Immature natural killer cell (primary cell): ENCODE data around the gene POLA1. TPM values are rescaled to one million over a fixed set of nuclear protein-coding genes. Genes with fewer than 3 reads are reported as not detected.
"Not testable (repeated sequence)": the region's sequence is repeated elsewhere in the genome, so short reads cannot be mapped to it uniquely, and the experiment has no call there.

Source experiments
- DNase-seq, 3 donors: peaks; one replicate each; pipeline ENCODE4 v3.0.0; 2022; ENCODE audit warnings: mixed read lengths in 1 of 3
- H3K27ac Mint-ChIP-seq, 6 donors: one replicate each; pipeline ENCODE4 v1.8.0; 2020; ENCODE audit warnings: mixed read lengths in 6 of 6, mild to moderate bottlenecking in 5 of 6, inconsistent platforms in 4 of 6, moderate library complexity in 3 of 6
- H3K27me3 Mint-ChIP-seq, 3 donors: one replicate each; pipeline ENCODE4 v1.8.0; 2020 to 2021; ENCODE audit warnings: low read depth in 3 of 3, mild to moderate bottlenecking in 3 of 3, mixed read lengths in 3 of 3, moderate library complexity in 3 of 3, inconsistent platforms in 1 of 3
- H3K36me3 Mint-ChIP-seq, 3 donors: one replicate each; pipeline ENCODE4 v1.8.0; 2020; ENCODE audit warnings: mixed read lengths in 3 of 3, inconsistent platforms in 2 of 3, mild to moderate bottlenecking in 2 of 3
- H3K4me1 Mint-ChIP-seq, 2 donors: one replicate each; pipeline ENCODE4 v1.8.0; 2020; ENCODE audit warnings: inconsistent platforms in 2 of 2, mild to moderate bottlenecking in 2 of 2, mixed read lengths in 2 of 2, moderate library complexity in 1 of 2
- H3K4me3 Mint-ChIP-seq, 5 donors: one replicate each; pipeline ENCODE4 v1.8.0; 2020; ENCODE audit warnings: mild to moderate bottlenecking in 5 of 5, mixed read lengths in 5 of 5, inconsistent platforms in 3 of 5, moderate library complexity in 3 of 5
- H3K9me3 Mint-ChIP-seq, 6 donors: one replicate each; pipeline ENCODE4 v1.8.0; 2020; ENCODE audit warnings: mild to moderate bottlenecking in 6 of 6, mixed read lengths in 6 of 6, inconsistent platforms in 4 of 6, moderate library complexity in 3 of 6
- polyA plus RNA-seq, 3 donors: library from polyadenylated mRNA; unstranded; fragments of 300-500 nt; fragmentation: Illumina TruSeq; gene quantifications; one replicate each; pipeline ENCODE4 v1.2.3, GENCODE V29; 2021

The POLA1 gene
- polyA plus RNA-seq, 3 donors from 2014 or later = 3.8 to 6.5 (median 3.9) TPM

- H3K9me3 Mint-ChIP-seq = no peaks in the 10 kb centered on the region
- peaks cover 0 to 6% (median 1%) of the 10 kb centered on the region in 3 donors for H3K36me3 Mint-ChIP-seq
- H3K27ac Mint-ChIP-seq = no peak overlapping the region
- H3K4me3 Mint-ChIP-seq = no peak overlapping the region
- H3K4me1 Mint-ChIP-seq = no peaks in the 10 kb centered on the region
- DNase-seq = no peak
- H3K27me3 Mint-ChIP-seq = peaks cover 0 to 2% (median 0%) of the 10 kb centered on the region in 3 donors
Observed at GRCh38 chrX:24846550-24847150, 152.9 kb downstream of the POLA1 start.

DNA sequence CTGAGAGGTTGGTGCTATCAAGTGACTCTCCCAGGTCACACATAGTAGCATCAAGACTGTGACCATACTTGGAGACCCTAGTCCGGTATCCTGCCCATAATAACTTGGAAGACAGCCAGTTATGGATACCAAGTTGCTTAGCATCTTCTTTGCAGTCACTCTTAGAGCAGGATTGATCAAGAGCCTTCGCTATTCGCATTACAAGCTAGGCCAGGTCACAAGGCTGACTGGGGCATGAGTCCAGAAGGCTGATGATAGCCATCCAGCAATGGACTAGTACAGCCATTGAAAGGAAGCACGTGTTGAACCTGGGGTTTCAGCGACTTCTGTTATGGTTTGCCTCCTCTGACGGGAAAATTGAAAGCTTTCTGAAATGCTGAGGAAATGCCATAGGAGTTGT is 157.6 kb downstream of the POLA1 start:
- Mint-ChIP-seq H3K27ac (no peak overlapping the region), H3K4me3 (no peak overlapping the region), H3K9me3 (no peaks in the 10 kb centered on the region), H3K27me3 (peaks cover 0 to 2% (median 0%) of the 10 kb centered on the region in 3 donors), H3K36me3 (peaks cover 0 to 7% (median 7%) of the 10 kb centered on the region in 3 donors), H3K4me1 (no peaks in the 10 kb centered on the region)
- no peak for DNase-seq

GRCh38 chrX:24851780-24852179 is 158.1 kb downstream of the POLA1 start:
- peaks cover 0 to 7% (median 5%) of the 10 kb centered on the region in 3 donors for H3K36me3 Mint-ChIP-seq
- H3K27ac Mint-ChIP-seq = no peak overlapping the region
- no peak for DNase-seq
- no peaks in the 10 kb centered on the region for H3K4me1 Mint-ChIP-seq
- peaks cover 0 to 2% (median 0%) of the 10 kb centered on the region in 3 donors for H3K27me3 Mint-ChIP-seq
- H3K4me3 Mint-ChIP-seq = no peak overlapping the region
- H3K9me3 Mint-ChIP-seq = no peaks in the 10 kb centered on the region

DNA sequence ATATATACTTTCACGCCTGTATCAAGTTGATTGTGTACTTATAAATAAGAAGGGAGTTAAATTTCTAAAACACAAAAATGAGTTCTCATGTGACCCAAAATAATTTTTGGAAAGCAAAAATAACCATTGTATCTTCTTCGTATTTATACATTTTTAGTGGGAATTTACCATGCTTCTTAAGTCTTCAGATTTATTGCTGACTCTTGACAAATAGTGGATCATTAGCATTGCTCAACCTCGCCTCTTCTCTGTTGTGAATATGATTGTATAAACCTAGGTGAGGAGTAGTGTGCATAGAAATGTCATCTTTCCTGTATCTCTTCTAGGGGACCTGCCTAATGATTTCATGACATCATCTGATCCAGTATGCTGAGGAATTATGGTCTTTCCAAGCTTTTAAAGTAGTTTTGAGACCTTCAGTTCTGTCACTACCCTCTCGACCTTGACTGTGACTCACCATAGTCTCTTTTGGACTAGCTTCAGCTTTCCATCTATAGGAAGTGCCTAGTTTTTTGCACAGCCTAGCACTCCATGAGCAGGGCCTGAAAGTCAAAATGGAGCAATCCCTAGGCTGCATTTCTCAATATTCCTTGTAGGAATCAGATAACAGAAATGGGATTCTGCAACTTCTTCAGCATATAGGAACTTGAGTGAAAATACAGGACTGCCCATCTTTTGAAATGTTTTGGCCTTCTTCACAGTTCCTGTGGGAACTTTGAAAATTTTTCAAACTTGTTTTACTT is 164.5 kb downstream of the POLA1 start:
- no peak overlapping the region for H3K4me3 Mint-ChIP-seq
- H3K27me3 Mint-ChIP-seq = peaks cover 0 to 3% (median 0%) of the 10 kb centered on the region in 3 donors
- no peak for DNase-seq
- peaks cover 0 to 11% (median 0%) of the 10 kb centered on the region in 3 donors for H3K36me3 Mint-ChIP-seq
- H3K4me1 Mint-ChIP-seq = no peaks in the 10 kb centered on the region
- H3K9me3 Mint-ChIP-seq = no peaks in the 10 kb centered on the region
- no peak overlapping the region for H3K27ac Mint-ChIP-seq

GRCh38 chrX:24859211-24859841 is 165.6 kb downstream of the POLA1 start:
- Mint-ChIP-seq H3K27me3 (peaks cover 0 to 3% (median 0%) of the 10 kb centered on the region in 3 donors), H3K36me3 (peaks cover 0 to 11% (median 0%) of the 10 kb centered on the region in 3 donors), H3K27ac (no peak overlapping the region), H3K4me1 (no peaks in the 10 kb centered on the region), H3K9me3 (no peaks in the 10 kb centered on the region), H3K4me3 (no peak overlapping the region)
- no peak for DNase-seq

GRCh38 chrX:24860140-24860539 is 166.4 kb downstream of the POLA1 start:
- H3K4me3 Mint-ChIP-seq = no peak overlapping the region
- DNase-seq = no peak
- H3K27ac Mint-ChIP-seq = no peak overlapping the region
- peaks cover 0 to 11% (median 0%) of the 10 kb centered on the region in 3 donors for H3K36me3 Mint-ChIP-seq
- H3K27me3 Mint-ChIP-seq = peaks cover 0 to 3% (median 0%) of the 10 kb centered on the region in 3 donors
- no peaks in the 10 kb centered on the region for H3K9me3 Mint-ChIP-seq
- no peaks in the 10 kb centered on the region for H3K4me1 Mint-ChIP-seq

GRCh38 chrX:24862343-24862742 is 168.6 kb downstream of the POLA1 start:
- no peak overlapping the region for H3K27ac Mint-ChIP-seq
- no peak overlapping the region for H3K4me3 Mint-ChIP-seq
- no peaks in the 10 kb centered on the region for H3K9me3 Mint-ChIP-seq
- DNase-seq = no peak
- H3K27me3 Mint-ChIP-seq = peaks cover 0 to 3% (median 0%) of the 10 kb centered on the region in 3 donors
- peaks cover 0 to 7% (median 0%) of the 10 kb centered on the region in 3 donors for H3K36me3 Mint-ChIP-seq
- no peaks in the 10 kb centered on the region for H3K4me1 Mint-ChIP-seq

DNA sequence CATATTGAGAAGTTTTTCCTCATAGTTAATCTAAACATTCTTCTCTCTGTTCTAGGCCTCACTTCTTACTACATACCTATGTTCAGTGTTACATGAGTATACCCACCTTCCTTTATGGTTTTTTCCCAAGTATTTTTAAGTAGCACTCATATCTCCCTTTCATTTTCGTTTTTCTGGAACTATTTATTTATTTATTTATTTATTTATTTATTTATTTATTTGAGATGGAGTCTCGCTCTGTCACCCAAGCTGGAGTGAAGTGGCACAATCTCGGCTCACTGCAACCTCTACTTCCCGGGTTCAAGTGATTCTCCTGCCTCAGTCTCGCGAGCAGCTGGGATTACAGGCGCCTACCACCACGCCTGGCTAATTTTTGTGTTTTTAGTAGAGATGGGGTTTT is 170.1 kb downstream of the POLA1 start:
- peak overlapping the region in 1 of 6 donors; percentile 55 for H3K27ac Mint-ChIP-seq
- not testable (repeated sequence) for H3K27me3 Mint-ChIP-seq

GRCh38 chrX:24870143-24870542 is 176.4 kb downstream of the POLA1 start:
- Mint-ChIP-seq H3K9me3 (no peaks in the 10 kb centered on the region), H3K4me1 (no peaks in the 10 kb centered on the region), H3K4me3 (no peak overlapping the region), H3K27me3 (no peaks in the 10 kb centered on the region), H3K36me3 (no peaks in the 10 kb centered on the region), H3K27ac (no peak overlapping the region)
- DNase-seq = no peak

More for the DNA sequence above, 170.1 kb downstream of the POLA1 start:
- not testable (repeated sequence) for H3K36me3 Mint-ChIP-seq, DNase-seq, H3K9me3 Mint-ChIP-seq, H3K4me3 Mint-ChIP-seq, H3K4me1 Mint-ChIP-seq

- H3K4me1 Mint-ChIP-seq = peaks cover 15 to 22% of the 10 kb centered on the region in 2 donors
- no peaks in the 10 kb centered on the region for H3K9me3 Mint-ChIP-seq
- H3K36me3 Mint-ChIP-seq = no peaks in the 10 kb centered on the region
- H3K27me3 Mint-ChIP-seq = peaks cover 0 to 2% (median 0%) of the 10 kb centered on the region in 3 donors
- no peak overlapping the region for H3K27ac Mint-ChIP-seq
- no peak overlapping the region for H3K4me3 Mint-ChIP-seq
- no peak for DNase-seq
Observed at GRCh38 chrX:24874604-24875247, 181.0 kb downstream of the POLA1 start.

DNA sequence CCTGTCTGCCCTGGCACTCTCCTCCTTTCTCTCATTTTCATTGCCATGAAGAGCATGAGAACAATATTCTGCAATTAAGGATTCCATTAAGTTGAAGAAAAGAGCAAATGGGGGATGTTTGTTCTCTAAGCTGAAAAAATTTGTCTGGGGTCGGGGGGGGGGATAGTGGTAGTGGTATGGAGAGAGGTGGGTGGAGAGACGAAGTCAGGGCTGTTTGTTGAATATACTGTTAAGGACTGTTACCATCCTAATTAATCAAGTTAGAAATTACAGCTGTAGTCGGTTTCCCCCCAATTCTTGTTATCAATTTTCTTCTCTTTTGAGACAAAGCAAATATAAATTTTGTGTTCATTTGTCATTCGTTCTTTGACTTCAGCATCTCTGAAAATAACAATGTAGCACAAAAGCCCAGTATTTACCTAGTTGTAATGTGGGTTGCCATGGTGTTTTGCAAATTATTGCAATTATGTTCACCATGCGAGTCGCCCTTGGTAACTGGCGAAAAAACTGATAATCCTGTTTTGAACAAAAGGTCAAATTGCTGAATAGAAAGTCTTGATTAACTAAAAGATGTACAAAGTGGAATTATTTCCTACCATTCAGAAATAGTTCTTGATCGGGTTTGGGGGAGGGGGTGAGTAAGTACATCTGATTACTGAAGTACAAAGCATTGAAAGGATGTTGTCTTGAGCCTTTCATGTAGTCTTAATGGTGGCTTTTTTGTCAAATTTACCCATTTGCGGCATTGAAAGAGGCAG is 183.0 kb downstream of the POLA1 start:
- H3K4me1 Mint-ChIP-seq = peaks cover 15 to 22% of the 10 kb centered on the region in 2 donors
- no peaks in the 10 kb centered on the region for H3K9me3 Mint-ChIP-seq

DNA sequence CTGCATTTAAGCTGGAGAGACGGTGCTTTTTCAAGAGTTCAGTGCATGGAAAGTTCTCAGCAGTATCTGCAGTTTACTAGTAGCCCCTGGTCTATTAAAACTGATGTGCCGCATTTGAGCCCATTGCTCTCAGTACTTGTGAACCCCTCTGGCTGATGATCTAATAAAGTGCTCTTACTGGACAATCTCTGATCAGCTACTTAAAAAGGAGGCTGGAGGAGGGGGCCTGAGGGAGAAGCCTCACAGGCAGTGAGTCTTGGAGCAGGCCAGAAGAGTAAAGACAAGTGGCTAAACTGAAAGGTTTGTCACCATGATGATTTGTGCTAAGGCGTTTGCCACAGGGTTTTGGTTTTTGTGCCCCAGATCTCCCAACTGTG is 183.6 kb downstream of the POLA1 start:
- H3K27me3 Mint-ChIP-seq = peaks cover 0 to 2% (median 0%) of the 10 kb centered on the region in 3 donors
- no peaks in the 10 kb centered on the region for H3K36me3 Mint-ChIP-seq
- no peak for DNase-seq
- no peaks in the 10 kb centered on the region for H3K9me3 Mint-ChIP-seq
- H3K4me3 Mint-ChIP-seq = peak overlapping the region in 1 of 5 donors; percentile 54
- H3K27ac Mint-ChIP-seq = peak overlapping the region in 1 of 6 donors; percentile 37
- H3K4me1 Mint-ChIP-seq = peaks cover 15 to 22% of the 10 kb centered on the region in 2 donors

More for the DNA sequence above, 183.0 kb downstream of the POLA1 start:
- Mint-ChIP-seq H3K27me3 (peaks cover 0 to 2% (median 0%) of the 10 kb centered on the region in 3 donors), H3K4me3 (no peak overlapping the region), H3K36me3 (no peaks in the 10 kb centered on the region), H3K27ac (no peak overlapping the region)
- no peak for DNase-seq
